ENCODE measurements around the gene ACTR3. TPM values are rescaled to one million over a fixed set of nuclear protein-coding genes. Genes with fewer than 3 reads are reported as not detected.

Gene ACTR3
- total and polyA plus RNA-seq, 2 of the 4 experiments (the other 2 are of a cell fraction), result 246 to 307 TPM

GRCh38 chr2:113848758-113849415, 41.0 kb upstream of the ACTR3 start:
- no peaks in the 10 kb centered on the region for H3K9me3 ChIP-seq (ENCODE audit: control insufficient read depth, insufficient read depth, low read length)
- H3K18ac ChIP-seq (ENCODE audit: low read depth, low read length), result no peak overlapping the region
- no TSS peak for BruUV-seq (replicated peaks)
- no peak overlapping the region for H4K8ac ChIP-seq (ENCODE audit: low read depth in 2 of 2, low read length in 2 of 2)
- no peaks in the 10 kb centered on the region for H3K9me1 ChIP-seq (ENCODE audit: insufficient read depth, low read length)
- H2BK120ac ChIP-seq (ENCODE audit: low read depth, low read length), result no peak overlapping the region; the same call in 1 of the 2 replicates
- no peak overlapping the region for H2AK9ac ChIP-seq (replicated peaks; ENCODE audit: low read depth, low read length, poor library complexity)
- no peaks in the 10 kb centered on the region for H3K27me3 ChIP-seq (ENCODE audit: control insufficient read depth, insufficient read depth, low read length)
- H3K79me1 ChIP-seq (ENCODE audit: low read depth in 1 of 2, low read length in 2 of 2), result no peaks in the 10 kb centered on the region
- H3K4me1 ChIP-seq (ENCODE audit: control insufficient read depth, insufficient read depth, low read length), result peaks cover under 1% of the 10 kb centered on the region; the same call in 1 of the 2 replicates
- no peak overlapping the region for H3K56ac ChIP-seq (ENCODE audit: extremely low read depth, insufficient read depth, low read length)
- H3K23ac ChIP-seq (ENCODE audit: low read depth, low read length), result no peak overlapping the region
- ChIA-PET POLR2A (ENCODE audit: unreplicated experiment) (no interaction called here), CTCF (no interaction called here)
- no peak overlapping the region for H3K27ac ChIP-seq (ENCODE audit: insufficient read depth, low read length)
- H3K14ac ChIP-seq (replicated peaks; ENCODE audit: low read depth, low read length), result peak overlapping the region; percentile 74; the same call in 1 of the 2 replicates
- no peak overlapping the region for H2BK15ac ChIP-seq (ENCODE audit: low read depth, low read length)
- H4K20me1 ChIP-seq (ENCODE audit: insufficient read depth, low read length), result no peaks in the 10 kb centered on the region
- no peaks in the 10 kb centered on the region for H3K36me3 ChIP-seq (ENCODE audit: control insufficient read depth, insufficient read depth, low read length)
- no peak overlapping the region for H2AK5ac ChIP-seq (ENCODE audit: low read depth, low read length)
- no peak for TF ChIP-seq SMC3 (IDR thresholded peaks at IDR 0.05; ENCODE audit: low read depth, low read length)
- 0 out of 2 replicates have a peak, but pooled peaks have one; percentile 10 for TF ChIP-seq CEBPB (IDR thresholded peaks at IDR 0.05; ENCODE audit: low read depth, low read length)
- no peak overlapping the region for H2BK5ac ChIP-seq (ENCODE audit: low read depth, low read length, poor library complexity, severe bottlenecking)
- WGBS, 2 experiments (ENCODE audit: extremely low coverage in 2 of 2, insufficient read length in 1 of 2), result 80% methylated on average over 1 of the region's 6 CpGs; no CpG with 5 or more reads in 1 of the 2 experiments
- dilution Hi-C loops (cut with HindIII; ENCODE audit: low sequenced_read_pairs, unreplicated experiment) (no loop called here), intact Hi-C loops (cut with micrococcal nuclease) (no loop called here), in situ Hi-C loops (cut with MboI; ENCODE audit: low sequenced_read_pairs) (no loop called here)
- H3K9ac ChIP-seq (ENCODE audit: low read depth, low read length), result no peak overlapping the region
- H3K4me2 ChIP-seq (ENCODE audit: low read depth, low read length), result no peak overlapping the region
- H2AFZ ChIP-seq (replicated peaks; ENCODE audit: low read length, poor library complexity), result no peak overlapping the region
- H2BK20ac ChIP-seq (ENCODE audit: low read depth, low read length), result no peak overlapping the region
- DNase-seq (peak; percentile 62), ATAC-seq (ENCODE audit: low read depth) (no peak)
- H4K91ac ChIP-seq (ENCODE audit: insufficient read depth, low read depth, low read length), result no peak overlapping the region
- no peak overlapping the region for H3K4ac ChIP-seq (ENCODE audit: low read depth, low read length)
- no peak overlapping the region for H3K4me3 ChIP-seq (ENCODE audit: insufficient read depth, low read depth, low read length)
- no peak overlapping the region for H4K5ac ChIP-seq (ENCODE audit: low read depth, low read length)
